ENCODE data around the gene MAB21L4. TPM values are rescaled to one million over a fixed set of nuclear protein-coding genes. Genes with fewer than 3 reads are reported as not detected.

Gene MAB21L4
- polyA plus RNA-seq (ENCODE audit: insufficient read length in 3 of 3): 1 to 10 TPM in 2 of 3 donors, under 1 TPM in 1; 0.76 to 3.3 (median 1.3) TPM

GRCh38 chr2:240895656-240896388, at the start of gene MAB21L4:
TSS of gene MAB21L4 (minus strand) at chr2:240896156. CDS start at chr2:240895997, 159 bp downstream.
- DNase-seq (ENCODE audit: low read depth in 3 of 3, low spot score in 2 of 3): no peak

- DNase-seq (ENCODE audit: low read depth in 3 of 3, low spot score in 2 of 3): no peak
Measured at GRCh38 chr2:240936106-240936505, 40.1 kb upstream of the MAB21L4 start.

GRCh38 chr2:240935103-240935876, 39.3 kb upstream of the MAB21L4 start:
- DNase-seq (ENCODE audit: low read depth in 3 of 3, low spot score in 2 of 3): no peak

GRCh38 chr2:240934701-240935102, 38.7 kb upstream of the MAB21L4 start:
- DNase-seq (ENCODE audit: low read depth in 3 of 3, low spot score in 2 of 3): no peak

GRCh38 chr2:240933966-240934700, 38.2 kb upstream of the MAB21L4 start:
- no peak for DNase-seq (ENCODE audit: low read depth in 3 of 3, low spot score in 2 of 3)

GRCh38 chr2:240933048-240933965, 37.4 kb upstream of the MAB21L4 start:
- DNase-seq (ENCODE audit: low read depth in 3 of 3, low spot score in 2 of 3): no peak

- DNase-seq (ENCODE audit: low read depth in 3 of 3, low spot score in 2 of 3): no peak
Measured at GRCh38 chr2:240932724-240933047, 36.7 kb upstream of the MAB21L4 start.

- DNase-seq (ENCODE audit: low read depth in 3 of 3, low spot score in 2 of 3): no peak
Measured at GRCh38 chr2:240932001-240932723, 36.2 kb upstream of the MAB21L4 start.

GRCh38 chr2:240931319-240931949, 35.5 kb upstream of the MAB21L4 start:
- no peak for DNase-seq (ENCODE audit: low read depth in 3 of 3, low spot score in 2 of 3)

GRCh38 chr2:240930631-240931318, 34.8 kb upstream of the MAB21L4 start:
- no peak for DNase-seq (ENCODE audit: low read depth in 3 of 3, low spot score in 2 of 3)

- DNase-seq (ENCODE audit: low read depth in 3 of 3, low spot score in 2 of 3): no peak
Measured at GRCh38 chr2:240930096-240930630, 34.2 kb upstream of the MAB21L4 start.

- DNase-seq (ENCODE audit: low read depth in 3 of 3, low spot score in 2 of 3): no peak
Measured at GRCh38 chr2:240929364-240930095, 33.6 kb upstream of the MAB21L4 start.

- no peak for DNase-seq (ENCODE audit: low read depth in 3 of 3, low spot score in 2 of 3)
Measured at GRCh38 chr2:240928476-240929363, 32.8 kb upstream of the MAB21L4 start.

GRCh38 chr2:240927390-240927781, 31.4 kb upstream of the MAB21L4 start:
- DNase-seq (ENCODE audit: low read depth in 3 of 3, low spot score in 2 of 3): no peak

GRCh38 chr2:240926516-240927389, 30.8 kb upstream of the MAB21L4 start:
- DNase-seq (ENCODE audit: low read depth in 3 of 3, low spot score in 2 of 3): no peak
